ENCODE results near the gene CDHR5.

CDHR5 gene

DNA sequence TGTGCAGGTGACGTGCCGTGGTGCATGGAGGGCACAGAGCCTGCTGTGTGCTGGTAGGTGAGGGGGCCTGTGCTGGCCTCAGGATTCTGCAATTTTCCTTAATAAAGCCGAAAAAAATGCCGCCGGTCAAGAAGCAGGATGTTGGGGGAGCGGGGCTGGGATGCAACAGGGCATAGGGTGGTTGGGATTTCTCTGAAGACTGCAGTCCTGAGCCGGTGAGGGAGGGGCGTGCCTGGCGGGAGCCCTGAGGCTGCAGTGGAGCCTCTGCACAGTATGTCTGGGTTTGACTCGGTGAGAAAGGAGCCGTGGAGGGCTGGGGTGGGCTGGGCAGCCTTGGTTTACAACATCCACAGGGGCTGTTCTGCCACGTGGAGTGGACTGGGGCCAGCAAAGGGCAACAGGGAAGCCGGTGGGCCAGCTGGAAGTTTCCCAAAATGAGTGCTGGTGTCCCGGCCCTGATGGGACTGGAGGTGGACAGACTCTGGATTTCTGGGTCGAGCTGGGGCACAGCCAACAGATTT lies 1.3 kb downstream of the CDHR5 start:
- DNase-seq, result no peak
- intact Hi-C loops (cut with DNase I; ENCODE audit: low total_unique reads), result no loop called here
- no peak for TF ChIP-seq CTCF (IDR thresholded peaks at IDR 0.05)
- Histone ChIP-seq H3K27ac (no peak overlapping the region), H3K36me3 (peaks cover 0 to 40% (median 0%) of the 10 kb centered on the region in 3 donors), H3K4me3 (no peak overlapping the region), H3K4me1 (peaks cover 0 to 7% (median 2%) of the 10 kb centered on the region in 4 donors), H3K9me3 (no peaks in the 10 kb centered on the region), H3K27me3 (peaks cover 0 to 5% of the 10 kb centered on the region in 2 donors)

DNA sequence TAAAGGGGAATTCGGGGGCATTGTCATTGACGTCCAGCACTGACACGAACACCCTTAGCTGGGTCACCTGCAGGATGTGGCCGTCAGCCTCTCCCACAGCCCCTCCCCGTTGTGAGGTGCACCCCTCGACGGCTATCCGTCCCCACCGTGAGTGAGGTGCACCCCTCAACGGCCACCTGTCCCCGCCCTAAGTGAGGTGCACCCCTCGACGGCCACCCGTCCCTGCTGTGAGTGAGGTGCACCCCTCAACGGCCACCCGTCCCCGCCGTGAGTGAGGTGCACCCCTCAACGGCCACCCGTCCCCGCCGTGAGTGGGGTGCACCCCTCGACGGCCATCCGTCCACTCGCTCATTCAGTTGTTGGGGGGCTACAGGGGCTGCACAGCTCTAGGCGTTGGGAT lies 2.9 kb downstream of the CDHR5 start:
- no peak for TF ChIP-seq CTCF (IDR thresholded peaks at IDR 0.05)
- Histone ChIP-seq H3K27ac (no peak overlapping the region), H3K4me3 (no peak overlapping the region), H3K9me3 (no peaks in the 10 kb centered on the region), H3K36me3 (peaks cover 0 to 46% (median 5%) of the 10 kb centered on the region in 3 donors), H3K27me3 (peaks cover 0 to 5% of the 10 kb centered on the region in 2 donors), H3K4me1 (peaks cover 0 to 7% (median 1%) of the 10 kb centered on the region in 4 donors)
- intact Hi-C loops (cut with DNase I; ENCODE audit: low total_unique reads), result no loop called here
- DNase-seq, result no peak

DNA sequence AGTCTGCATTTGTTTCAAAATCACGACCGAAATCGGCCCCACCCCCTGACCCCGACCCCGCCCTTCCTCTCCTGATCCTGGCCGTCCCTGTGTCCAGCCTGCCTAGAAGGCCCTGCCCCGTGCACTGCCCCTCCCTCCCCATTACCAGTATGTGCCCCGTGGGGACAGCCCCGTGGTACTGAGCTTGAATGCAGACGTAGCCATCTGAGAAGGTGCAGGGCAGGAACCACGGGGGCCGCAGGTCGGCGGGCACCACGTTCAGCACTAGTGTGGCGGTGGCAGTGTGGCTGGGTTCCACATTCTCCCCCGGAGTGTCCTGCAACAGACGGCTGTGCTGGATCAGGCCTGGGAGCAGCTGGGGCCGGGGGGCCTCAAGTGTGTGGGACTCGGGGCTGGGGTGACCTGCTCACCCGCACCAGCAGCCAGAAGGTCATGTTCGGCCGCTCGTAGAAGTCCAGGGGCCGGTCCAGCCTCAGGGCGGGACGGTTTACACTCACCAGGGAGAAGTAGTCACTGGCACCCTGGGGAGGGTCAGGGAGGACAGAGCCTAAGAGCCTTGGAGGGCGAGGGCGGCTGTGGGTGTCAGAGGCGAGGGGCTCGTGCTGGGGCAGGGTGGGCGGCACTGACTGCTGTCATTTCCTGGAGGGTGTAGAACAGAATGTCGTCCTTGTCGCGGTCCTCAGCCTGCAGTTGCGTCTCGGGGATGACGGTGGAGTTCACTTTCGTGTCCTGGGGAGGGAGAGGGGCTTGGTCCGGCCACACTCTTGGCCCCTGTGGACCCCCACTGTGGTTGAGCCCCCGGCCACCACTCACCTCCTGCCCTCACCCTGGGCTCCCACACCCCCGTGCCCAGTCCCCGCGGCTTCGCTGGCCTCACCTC lies 3.6 kb downstream of the CDHR5 start:
- H3K4me3 ChIP-seq, result no peak overlapping the region
- H3K27me3 ChIP-seq, result peaks cover 0 to 5% of the 10 kb centered on the region in 2 donors
- peaks cover 0 to 3% (median 2%) of the 10 kb centered on the region in 4 donors for H3K4me1 ChIP-seq
- no peak overlapping the region for H3K27ac ChIP-seq
- no peak for DNase-seq
- peaks cover 0 to 46% (median 5%) of the 10 kb centered on the region in 3 donors for H3K36me3 ChIP-seq
- H3K9me3 ChIP-seq, result no peaks in the 10 kb centered on the region
- intact Hi-C loops (cut with DNase I; ENCODE audit: low total_unique reads), result no loop called here
- TF ChIP-seq CTCF (IDR thresholded peaks at IDR 0.05), result no peak

- H3K27me3 ChIP-seq, result peaks cover 0 to 5% of the 10 kb centered on the region in 2 donors
Measured at GRCh38 chr11:620201-620600, 4.6 kb downstream of the CDHR5 start.

GRCh38 chr11:619628-620050 lies 5.1 kb downstream of the CDHR5 start:
- Histone ChIP-seq H3K27ac (no peak overlapping the region), H3K9me3 (no peaks in the 10 kb centered on the region), H3K4me3 (no peak overlapping the region), H3K27me3 (peaks cover 0 to 1% of the 10 kb centered on the region in 2 donors), H3K4me1 (peaks cover 0 to 14% (median 9%) of the 10 kb centered on the region in 4 donors), H3K36me3 (peaks cover 0 to 44% (median 5%) of the 10 kb centered on the region in 3 donors)
- no peak for TF ChIP-seq CTCF (IDR thresholded peaks at IDR 0.05)
- intact Hi-C loops (cut with DNase I; ENCODE audit: low total_unique reads), result no loop called here
- no peak for DNase-seq

More at GRCh38 chr11:620201-620600, 4.6 kb downstream of the CDHR5 start:
- H3K9me3 ChIP-seq, result no peaks in the 10 kb centered on the region
- H3K27ac ChIP-seq, result no peak overlapping the region
- DNase-seq, result no peak
- TF ChIP-seq CTCF (IDR thresholded peaks at IDR 0.05), result no peak
- peaks cover 0 to 8% (median 4%) of the 10 kb centered on the region in 4 donors for H3K4me1 ChIP-seq
- no peak overlapping the region for H3K4me3 ChIP-seq
- intact Hi-C loops (cut with DNase I; ENCODE audit: low total_unique reads), result no loop called here
- H3K36me3 ChIP-seq, result peaks cover 0 to 46% (median 5%) of the 10 kb centered on the region in 3 donors

All from tibial artery (tissue), 4 donors.